Measurements from ENCODE around the gene LPP.

The LPP gene

DNA sequence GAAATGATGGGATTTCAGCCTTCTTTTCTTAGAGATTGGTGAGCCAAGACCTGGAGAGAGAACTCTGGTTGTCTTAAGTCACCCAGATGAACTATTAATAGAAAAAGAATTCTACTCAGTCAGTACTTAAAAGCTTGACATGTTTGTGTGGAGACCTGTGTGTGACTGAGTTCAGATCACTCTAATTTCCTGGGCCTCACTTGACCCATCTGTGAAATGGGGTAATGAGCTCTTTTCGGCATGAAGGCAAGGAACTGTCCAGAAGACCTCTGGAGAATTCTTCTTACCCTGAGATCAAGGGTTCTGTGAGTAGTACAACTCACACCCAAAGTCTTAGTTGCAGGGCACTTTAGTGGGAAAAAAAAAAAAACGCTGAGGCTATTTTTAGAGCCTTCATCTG lies 92.9 kb downstream of the LPP start:
- in situ Hi-C loops (cut with MboI; ENCODE audit: low sequenced_read_pairs) = no loop called here

DNA sequence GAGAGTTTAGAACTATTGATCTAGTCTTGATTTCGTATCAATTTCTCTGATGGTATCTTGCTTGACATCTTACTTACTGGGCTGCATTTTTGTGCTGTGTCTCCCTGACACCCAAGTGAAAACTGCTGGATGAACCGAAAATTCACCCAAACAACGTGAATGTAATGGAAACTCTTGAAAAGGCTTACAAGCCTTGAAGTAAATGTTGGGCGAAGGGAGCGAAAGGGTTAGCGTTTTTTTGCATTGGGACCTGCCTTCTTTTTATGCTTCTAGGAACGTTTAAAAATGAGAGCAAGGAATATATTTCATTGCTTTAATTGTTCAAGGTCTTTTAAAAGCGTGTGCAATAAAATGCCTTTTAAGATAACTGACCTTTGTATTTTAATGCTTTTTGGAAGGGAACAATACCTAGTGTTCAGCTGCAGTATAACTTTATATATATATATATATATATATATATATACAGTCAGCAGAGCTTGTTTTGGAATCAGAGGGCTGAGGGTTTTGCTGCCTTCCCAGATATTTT lies 94.1 kb downstream of the LPP start:
- in situ Hi-C loops (cut with MboI; ENCODE audit: low sequenced_read_pairs) = no loop called here

DNA sequence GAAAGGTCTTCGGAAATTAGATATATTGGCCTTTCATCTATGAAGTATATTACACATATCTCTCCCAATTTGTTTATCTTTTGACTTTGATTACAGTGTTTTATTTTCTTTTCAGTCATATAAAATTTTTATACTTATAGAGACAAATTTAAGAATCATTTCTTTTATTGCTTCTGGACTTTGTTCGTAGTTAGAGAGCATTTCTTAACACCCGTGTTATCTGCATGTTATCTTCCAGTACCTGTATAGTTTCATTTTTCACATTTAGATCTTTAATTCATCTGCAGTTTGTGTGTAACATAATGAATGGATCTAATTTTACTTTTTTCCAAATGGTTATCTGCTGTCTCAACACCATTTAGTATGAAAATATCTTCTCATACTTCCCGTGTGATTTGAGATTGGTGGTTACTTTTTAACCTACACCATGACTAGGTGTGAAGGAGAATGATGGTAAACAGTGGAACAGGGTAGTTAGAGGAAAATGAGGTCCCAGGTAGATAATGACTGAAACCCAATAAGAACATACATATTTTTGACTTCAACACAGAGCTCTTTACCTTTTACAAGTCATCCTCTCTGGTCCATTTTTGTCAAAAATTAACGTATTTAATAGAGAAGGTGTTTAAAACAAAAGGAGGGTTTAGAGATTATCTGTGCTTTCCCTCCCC lies 99.3 kb downstream of the LPP start:
- in situ Hi-C loops (cut with MboI; ENCODE audit: low sequenced_read_pairs) = no loop called here

DNA sequence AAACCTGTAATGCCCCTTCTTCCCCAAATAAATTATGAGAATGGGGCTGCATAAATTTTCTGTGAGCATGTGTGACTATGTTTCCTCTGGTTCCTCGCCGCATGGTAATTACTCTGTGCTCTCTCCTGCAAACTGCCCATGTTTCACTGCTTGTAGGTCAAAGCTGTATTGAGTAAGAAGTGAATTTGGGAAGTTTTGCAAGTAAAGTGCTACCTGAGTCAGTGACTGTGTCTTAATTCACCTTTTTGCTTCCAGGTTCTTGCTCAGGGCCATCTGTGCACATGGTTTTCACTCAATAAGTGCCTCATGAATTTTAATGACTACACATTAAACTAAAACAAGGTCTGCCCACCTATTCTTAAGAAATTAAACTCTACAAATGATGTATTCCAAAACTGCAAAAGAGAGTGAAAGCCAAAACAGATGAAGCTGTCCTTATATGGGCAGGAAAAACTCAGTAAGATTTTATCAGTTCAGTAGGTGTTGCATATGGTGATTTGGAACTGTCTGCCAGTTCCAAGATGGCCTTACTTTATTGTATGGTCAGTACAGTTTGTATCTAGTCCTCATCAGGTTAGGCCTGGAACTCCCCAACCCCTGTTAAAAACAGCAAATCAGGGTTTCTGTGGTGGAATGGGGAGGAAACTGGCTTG lies 100.0 kb downstream of the LPP start:
- in situ Hi-C loops (cut with MboI; ENCODE audit: low sequenced_read_pairs) = no loop called here

DNA sequence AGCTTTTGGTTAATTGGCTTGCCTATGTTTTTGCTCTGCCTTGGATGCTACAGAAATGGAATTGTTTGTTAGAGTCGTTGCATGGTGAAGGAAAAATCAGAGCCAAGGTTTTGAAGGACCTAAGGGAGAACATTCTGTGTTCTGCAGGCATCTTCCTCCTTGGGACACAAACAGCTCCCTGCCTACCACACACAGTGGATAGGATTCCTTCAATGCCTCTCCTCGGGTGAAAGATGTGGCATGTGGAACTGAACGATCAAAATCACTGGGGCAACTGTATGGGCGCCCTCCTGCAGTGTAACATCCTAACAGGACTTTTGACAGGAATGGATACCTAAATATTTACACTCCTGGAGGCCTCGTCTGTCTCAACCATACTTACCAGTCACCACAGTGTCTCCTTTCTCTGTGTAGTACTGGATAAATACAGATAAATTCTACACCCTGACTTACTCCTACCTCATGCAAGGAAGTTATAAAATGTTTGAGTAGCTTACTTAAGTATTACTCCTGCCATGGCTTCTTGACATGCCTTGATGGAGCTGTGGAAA lies 100.6 kb downstream of the LPP start:
- in situ Hi-C loops (cut with MboI; ENCODE audit: low sequenced_read_pairs) = no loop called here

DNA sequence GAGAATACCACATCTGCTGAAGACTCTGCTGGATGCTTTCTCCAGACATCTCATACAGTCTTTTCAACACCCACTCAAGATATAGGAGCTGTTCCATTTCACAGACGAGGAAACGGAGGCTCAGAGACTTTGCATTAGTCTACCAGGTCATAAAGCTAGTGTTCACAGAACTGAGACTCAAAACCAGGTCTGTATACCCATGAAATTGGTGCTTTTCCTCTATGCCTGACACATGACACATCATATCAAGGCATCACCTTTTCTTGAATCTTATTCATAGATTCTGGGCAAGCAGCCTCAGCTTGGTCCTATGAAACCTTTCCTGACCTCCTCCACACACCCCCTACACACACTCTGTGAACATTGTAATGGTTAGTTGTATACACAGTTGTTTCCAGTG lies 101.2 kb downstream of the LPP start:
- in situ Hi-C loops (cut with MboI; ENCODE audit: low sequenced_read_pairs) = no loop called here

DNA sequence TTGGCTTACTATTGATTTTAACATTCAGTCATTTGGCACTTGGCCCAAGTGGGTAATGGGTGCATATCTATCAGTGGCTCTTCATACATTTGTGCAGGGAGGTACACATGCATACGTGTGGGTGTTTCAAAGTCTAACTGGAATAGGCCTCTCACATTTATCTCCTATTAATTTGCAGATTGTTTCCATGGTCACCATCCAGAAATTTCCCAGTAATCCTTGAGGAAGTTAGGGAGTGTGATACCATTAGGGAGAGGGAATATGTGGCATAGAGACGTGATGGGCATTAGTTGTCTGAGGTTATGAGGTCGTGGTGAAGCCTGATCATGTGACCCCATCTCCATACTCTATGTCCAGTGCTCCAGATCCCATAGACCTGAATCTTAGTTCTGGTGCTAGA lies 102.8 kb downstream of the LPP start:
- in situ Hi-C loops (cut with MboI; ENCODE audit: low sequenced_read_pairs) = no loop called here

DNA sequence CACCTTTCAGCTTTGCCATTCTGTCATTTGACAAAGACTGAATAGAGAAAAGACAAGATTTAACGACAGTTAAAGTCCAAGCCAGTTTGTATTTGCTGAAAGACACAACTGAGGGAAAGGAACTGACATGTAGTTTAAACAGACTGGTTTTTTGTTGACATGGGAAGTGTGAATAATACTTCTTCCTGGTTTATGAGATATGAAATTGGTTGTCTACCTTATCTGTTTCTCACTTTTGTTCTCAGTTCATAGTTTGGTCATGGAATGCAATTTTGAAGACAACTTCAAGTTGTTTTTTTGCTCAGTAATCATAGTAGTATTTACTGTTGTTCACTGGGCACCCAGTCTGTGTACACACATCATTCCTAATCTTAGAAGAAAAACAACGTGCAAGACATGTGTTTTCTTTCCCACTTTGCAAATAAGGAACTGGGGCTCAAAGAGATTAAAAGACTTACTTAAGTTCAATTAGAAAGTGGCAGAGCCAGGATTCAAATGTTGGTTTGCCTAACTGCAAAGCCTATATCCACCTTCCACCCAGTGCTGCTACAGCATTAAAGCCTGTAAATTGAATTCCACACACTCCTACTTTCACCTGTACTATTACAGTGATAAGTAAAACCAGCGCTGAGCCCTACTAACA lies 103.5 kb downstream of the LPP start:
- in situ Hi-C loops (cut with MboI; ENCODE audit: low sequenced_read_pairs) = no loop called here

DNA sequence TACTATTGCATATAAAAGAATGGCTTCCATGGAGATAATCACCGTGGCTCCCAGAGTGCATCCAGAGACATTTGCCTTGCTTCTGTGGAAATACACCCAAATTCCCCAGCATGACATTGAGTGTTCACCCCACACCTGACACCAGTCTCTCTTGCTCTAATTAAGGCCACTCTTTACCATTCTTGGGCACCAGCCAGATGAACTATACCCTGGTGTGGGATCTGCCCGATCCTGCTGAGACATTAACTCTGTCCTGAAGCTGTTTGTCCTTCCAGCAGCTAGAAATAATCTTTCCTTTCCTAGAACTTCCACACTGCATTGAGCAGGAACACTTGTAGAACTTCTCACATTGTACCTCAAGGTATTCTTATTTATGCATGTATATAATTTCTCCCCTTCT lies 105.2 kb downstream of the LPP start:
- in situ Hi-C loops (cut with MboI; ENCODE audit: low sequenced_read_pairs) = no loop called here

DNA sequence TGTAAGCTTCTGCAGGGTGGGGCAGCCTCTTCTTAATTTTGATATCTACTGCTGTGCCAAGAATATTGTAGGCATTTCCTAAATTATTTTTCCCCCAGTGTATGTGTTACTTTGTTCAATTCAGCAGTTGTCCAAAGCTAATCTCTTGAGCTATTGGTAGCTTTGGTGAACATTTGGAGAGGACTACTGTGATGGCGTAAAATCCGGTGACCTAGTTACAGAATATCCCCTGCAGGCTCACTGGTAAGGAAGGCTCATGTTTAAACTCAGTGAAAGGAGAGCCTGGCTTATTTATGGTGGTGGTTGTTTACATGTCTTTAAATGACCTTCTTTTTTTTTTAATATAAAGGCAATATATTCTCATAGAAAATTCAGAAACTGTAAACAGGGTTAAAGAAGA lies 105.6 kb downstream of the LPP start:
- in situ Hi-C loops (cut with MboI; ENCODE audit: low sequenced_read_pairs) = no loop called here

DNA sequence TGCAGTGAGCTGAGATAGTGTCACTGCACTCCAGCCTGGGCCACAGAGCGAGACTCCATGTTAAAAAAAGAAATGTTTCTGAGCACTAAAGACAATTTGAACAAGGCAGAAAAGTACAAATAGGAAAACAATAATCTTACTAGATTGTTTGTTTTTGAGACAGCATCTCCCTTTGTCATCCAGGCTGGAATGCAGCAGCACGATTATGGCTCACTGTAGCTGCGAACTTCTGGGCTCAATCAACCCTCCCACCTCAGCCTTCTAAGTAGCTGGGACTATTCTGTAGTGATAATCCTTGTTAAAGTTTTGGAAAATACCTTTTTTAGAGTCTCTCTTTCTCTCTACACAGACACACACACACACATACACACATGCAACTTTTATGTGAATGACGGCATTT lies 107.1 kb downstream of the LPP start:
- in situ Hi-C loops (cut with MboI; ENCODE audit: low sequenced_read_pairs) = no loop called here

DNA sequence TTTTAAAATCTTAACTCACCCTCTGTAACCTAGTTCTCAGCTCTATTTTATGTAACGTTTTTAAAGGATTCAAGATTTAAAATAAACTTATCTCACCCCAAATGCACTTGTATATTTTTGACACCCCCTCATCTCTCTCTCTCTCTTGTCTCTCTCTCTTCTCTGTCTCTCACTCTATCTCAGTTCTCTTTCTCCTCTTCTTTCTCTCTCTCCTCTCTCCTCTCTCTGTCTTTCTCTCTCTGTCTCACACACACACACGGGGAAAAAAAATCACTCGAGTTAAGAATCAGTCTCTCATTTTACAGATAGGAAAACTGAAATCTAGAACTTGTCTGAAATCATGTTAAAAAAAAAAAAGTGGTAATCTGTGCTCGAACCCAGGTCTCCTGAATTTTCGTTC lies 108.5 kb downstream of the LPP start:
- in situ Hi-C loops (cut with MboI; ENCODE audit: low sequenced_read_pairs) = no loop called here

DNA sequence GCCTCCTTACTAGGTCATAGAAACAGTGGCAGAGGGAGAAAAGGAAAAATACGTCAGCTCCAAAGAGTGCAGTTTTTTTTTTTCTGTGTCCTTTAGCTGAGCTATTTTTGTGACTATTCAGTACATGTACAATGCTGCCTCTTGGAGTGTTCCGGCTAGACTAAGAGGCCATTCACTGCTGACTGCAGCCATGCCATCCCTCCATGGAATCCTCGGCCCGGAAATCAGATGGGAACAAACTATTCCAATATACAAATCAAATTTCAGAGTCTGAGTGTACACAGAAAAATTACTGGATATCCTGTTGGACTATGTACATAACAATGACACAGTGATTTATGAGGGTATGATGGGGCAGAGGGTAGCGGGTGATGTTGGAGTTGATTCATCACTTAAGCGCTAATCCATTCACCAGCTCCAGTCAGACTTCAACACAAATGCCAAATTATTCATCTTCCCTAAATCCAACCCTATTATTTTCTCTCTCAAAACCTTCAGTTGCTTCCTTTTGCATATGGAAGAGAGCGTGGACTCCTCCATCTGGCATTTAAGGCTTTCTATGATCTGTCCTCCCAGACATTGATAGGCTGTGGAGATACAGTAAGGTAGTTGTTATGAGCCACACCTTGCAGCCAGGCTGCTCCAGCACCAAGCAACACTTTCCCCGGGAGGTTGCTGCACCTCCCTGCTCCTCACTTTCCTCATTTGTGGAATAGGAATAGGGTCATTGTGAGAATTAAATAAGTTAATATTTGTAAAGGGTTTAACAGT lies 109.1 kb downstream of the LPP start:
- in situ Hi-C loops (cut with MboI; ENCODE audit: low sequenced_read_pairs) = no loop called here

DNA sequence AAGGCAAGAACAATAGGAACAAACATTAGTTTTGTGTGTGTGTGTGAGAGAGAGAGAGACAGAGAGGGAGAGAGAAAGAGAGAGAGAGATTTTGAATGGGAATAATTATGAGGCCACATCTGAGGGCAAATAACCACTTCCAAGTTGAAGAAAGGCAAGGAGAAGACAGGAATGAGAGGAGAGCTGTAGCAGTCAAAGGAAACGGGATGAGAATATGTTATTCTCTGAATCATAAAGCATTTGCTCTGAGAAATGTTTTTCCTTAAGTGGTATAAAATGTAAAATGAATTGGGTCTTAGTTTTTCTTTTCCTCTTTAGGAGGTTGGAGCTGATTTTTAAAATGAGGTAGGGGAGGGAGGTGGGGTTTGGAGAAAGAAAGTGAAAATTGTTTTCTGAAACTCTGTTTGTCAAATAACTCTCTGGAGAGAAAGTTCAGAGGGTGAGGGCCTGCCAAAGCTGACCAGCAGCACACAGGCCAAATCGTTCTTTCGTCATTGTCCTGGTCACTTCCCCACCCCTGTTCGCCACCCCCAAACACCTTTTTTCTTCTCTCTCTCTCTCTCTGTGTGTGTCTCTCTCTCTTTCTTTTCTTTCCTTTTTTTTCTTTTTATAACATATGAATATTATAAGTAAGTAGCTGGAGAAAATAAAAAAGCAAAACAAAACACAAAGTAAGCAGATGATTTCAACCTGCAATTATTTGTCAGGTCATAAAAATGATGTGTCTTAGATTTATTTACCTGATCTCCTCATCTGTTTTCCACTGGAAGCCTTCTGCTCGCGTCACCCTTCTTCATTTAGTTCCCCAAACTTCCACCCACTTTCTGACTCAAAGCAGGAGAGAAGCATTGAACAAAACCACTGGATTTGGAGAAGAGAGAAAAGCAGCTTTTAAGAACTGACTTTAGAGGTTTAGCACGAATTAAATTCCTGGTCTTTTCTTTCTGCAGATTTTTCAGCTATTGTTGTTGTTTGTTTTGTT lies 110.6 kb downstream of the LPP start:
- in situ Hi-C loops (cut with MboI; ENCODE audit: low sequenced_read_pairs) = no loop called here

DNA sequence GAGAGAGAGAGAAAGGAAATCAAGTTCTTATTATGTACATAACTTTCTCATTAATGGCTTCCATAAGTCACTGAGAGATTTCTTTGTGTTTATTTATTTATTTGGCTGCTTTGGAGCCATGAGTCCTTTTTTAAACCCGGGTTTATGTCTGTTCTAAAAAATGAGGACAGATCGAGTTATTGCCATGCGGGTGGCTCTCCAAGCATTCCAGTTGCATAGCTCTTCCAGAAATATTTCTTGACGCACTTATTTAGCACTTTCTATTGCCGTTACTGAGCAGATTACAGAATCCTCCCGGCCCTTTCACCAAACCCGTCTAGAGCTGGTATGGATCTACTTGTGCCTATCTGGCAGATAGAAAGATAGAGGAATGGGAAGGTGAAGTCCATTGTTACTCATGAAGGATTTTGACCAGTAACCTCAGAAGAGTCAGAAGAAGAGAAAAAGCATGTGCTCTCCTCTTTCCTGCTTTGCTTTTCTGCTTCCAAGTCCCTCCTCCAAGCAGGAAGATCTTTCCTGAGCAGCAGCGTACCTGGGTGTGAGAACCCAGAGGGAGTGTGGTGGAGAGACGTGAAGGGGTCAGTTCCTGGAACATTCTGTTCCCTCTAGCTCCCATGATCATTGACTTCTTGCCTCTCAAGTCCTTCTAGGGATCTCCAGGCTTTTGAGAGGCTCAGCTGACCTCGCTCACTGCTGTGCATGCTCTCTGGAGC lies 112.8 kb downstream of the LPP start:
- in situ Hi-C loops (cut with MboI; ENCODE audit: low sequenced_read_pairs) = no loop called here

DNA sequence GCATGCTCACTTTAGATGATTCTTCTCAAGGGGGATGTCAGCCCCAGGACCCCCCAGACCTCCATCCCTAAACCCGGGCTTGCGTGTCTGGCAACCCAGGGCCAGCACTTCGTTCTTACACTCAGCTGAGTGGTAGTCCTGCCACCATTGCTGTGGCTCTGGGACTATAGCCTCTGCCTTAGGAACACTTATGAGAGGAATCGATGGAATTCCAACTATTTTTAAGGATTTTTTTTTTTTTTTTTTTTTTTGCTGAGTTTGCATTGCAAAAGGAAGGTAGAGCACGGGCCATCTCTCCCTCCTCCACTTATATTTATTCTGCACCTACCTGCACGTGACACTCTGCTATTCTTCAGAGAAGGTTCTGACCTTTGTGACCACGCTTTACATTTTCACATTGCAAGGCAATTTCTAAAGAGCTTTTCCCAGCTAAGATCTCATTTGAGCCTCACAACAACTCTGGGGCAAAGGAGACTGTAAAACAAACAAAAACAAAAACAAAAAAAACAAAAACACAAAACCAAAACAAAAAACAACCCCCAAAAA lies 113.9 kb downstream of the LPP start:
- in situ Hi-C loops (cut with MboI; ENCODE audit: low sequenced_read_pairs) = no loop called here

DNA sequence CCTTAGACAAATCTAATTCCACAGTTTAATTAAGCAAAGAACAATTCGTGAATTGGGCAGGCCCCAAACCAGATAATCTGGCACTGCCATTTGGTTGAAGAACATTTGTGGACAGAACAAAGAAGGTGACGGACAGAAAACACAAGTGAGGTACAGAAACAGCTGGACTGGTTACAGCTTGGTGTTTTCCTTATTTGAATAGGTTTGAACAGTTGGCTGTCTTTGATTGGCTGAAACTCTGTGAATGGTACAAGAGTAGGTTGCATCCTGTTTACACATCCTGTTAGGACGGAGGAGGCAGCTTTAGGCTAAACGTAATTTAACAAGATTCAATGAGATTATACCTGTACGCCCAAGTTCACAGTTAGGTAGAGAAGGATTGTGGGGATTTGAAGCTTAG lies 114.4 kb downstream of the LPP start:
- in situ Hi-C loops (cut with MboI; ENCODE audit: low sequenced_read_pairs) = no loop called here

DNA sequence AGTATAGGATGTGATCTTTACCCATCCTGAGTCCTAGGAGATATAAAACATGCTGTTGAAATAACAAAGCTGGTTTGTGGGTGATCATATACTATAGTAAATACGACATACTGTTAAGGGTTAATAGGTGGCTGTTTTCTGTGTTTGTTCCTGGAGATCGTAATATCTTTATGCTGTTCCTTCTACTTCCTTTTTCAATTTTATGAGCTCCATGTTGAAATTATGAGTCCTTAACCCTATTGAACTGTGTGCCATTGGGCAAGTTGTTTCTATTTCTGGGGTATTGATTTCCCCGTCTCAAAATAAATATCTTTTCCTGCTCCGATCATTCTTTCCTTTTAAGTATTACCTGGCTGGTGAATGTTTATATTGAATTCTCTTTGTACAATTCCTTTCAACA lies 115.1 kb downstream of the LPP start:
- in situ Hi-C loops (cut with MboI; ENCODE audit: low sequenced_read_pairs) = no loop called here

DNA sequence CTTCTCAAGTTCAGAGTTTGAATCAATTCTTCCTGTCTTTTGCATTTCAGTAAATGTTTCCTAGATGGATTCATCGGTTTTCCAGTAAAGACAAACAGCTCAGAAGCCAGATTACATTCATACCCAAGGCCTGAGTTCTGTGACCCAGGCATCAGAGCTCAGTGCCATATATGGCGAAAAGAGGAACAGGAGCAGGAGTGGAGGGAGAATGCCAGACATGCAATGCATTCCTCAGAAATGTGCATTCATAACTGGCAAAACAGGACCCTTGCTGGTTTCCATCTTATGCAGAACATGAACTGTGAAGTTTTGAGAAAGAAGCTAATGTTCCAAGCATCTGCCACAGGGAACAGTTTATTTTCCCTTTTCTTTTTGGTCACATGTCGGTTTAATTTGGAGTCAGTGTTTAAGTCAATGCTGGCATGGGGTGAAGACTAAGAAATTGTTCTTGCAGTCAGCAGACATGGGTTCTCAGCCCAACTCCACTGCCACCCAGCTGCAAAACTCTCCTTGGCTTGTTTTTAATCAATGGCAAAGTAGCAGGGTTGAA lies 116.5 kb downstream of the LPP start:
- in situ Hi-C loops (cut with MboI; ENCODE audit: low sequenced_read_pairs) = no loop called here

Data from HL-60/S4 (cell line).